ENCODE results near the gene SPINT2. TPM values are rescaled to one million over a fixed set of nuclear protein-coding genes. Genes with fewer than 3 reads are reported as not detected.

Gene SPINT2
- total RNA-seq, 1 donor from 2014 or later = 71.0 TPM

DNA sequence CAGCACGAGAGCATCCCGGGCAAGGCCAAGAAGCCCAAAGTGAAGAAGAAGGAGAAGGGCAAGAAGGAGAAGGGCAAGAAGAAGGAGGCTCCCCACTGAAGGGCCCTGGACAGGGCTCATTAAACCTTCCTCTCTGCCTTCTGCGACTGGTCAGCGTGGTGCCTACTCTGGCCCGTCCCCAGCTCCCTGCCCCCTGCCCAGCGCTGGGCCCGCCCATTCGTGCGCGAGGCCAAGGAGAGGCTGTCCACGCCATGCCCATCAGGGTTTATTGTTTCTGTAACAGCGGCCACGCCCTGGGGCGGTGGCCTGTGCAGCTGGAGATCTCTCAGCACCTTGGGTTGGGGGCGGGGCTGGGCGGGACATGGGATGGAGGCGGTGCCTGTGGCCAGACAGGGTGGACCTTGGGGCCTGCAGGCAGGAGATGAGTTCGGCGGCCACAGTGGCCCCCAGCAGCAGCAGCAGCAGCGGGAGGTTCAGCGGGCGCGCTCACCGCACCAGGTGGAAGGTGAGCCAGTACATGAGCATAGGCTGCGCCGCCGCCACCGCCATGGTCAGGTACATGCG, 40.6 kb downstream of the SPINT2 start:
- Mint-ChIP-seq H3K36me3 (no peaks in the 10 kb centered on the region), H3K4me1 (peaks cover 5% of the 10 kb centered on the region), H3K9me3 (no peaks in the 10 kb centered on the region), H3K27ac (no peak overlapping the region), H3K27me3 (ENCODE audit: insufficient read depth, low read depth) (peaks cover 4% of the 10 kb centered on the region), H3K4me3 (no peak overlapping the region)
- TF ChIP-seq EZH2phosphoT487 (IDR thresholded peaks at IDR 0.05) = no peak
- TF ChIP-seq, protein P1, sequence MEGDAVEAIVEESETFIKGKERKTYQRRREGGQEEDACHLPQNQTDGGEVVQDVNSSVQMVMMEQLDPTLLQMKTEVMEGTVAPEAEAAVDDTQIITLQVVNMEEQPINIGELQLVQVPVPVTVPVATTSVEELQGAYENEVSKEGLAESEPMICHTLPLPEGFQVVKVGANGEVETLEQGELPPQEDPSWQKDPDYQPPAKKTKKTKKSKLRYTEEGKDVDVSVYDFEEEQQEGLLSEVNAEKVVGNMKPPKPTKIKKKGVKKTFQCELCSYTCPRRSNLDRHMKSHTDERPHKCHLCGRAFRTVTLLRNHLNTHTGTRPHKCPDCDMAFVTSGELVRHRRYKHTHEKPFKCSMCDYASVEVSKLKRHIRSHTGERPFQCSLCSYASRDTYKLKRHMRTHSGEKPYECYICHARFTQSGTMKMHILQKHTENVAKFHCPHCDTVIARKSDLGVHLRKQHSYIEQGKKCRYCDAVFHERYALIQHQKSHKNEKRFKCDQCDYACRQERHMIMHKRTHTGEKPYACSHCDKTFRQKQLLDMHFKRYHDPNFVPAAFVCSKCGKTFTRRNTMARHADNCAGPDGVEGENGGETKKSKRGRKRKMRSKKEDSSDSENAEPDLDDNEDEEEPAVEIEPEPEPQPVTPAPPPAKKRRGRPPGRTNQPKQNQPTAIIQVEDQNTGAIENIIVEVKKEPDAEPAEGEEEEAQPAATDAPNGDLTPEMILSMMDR (IDR thresholded peaks at IDR 0.05) = no peak
- Histone ChIP-seq H4K20me1 (ENCODE audit: low read depth) (peaks cover 3% of the 10 kb centered on the region), H2AFZ (replicated peaks) (no peak overlapping the region), H3K4me3 (peak overlapping the region; percentile 26), H3F3A (ENCODE audit: low read depth) (peaks cover 15% of the 10 kb centered on the region), H3K27me3 (peaks cover 17% of the 10 kb centered on the region), H3K4me1 (peaks cover 5% of the 10 kb centered on the region), H3K9ac (no peak overlapping the region), H3K36me3 (no peaks in the 10 kb centered on the region), H3K9me3 (ENCODE audit: low read depth) (no peaks in the 10 kb centered on the region), H3K79me2 (ENCODE audit: low read depth) (no peaks in the 10 kb centered on the region), H3K27ac (no peak overlapping the region), H3K4me2 (peak overlapping the region; percentile 69)
- DNase-seq (ENCODE audit: low spot score) = peak; percentile 96

DNA sequence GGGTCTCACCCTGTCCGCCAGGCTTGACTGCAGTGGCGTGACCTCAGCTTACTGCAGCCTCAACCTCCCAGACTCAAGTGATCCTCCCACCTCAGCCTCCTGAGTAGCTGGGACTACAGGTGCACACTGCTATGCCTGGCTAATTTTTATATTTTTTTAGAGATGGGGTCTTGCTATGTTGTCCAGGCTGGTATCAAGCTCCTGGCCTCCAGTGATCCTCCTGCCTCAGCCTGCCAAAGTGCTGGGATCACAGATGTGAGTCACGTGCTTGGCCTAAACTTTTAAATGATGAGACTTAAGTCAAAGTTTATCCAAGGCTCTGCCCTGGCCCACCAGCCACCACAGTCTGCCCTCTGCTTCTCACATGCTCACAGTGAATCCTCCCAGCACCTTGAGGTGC, 41.9 kb downstream of the SPINT2 start:
- Mint-ChIP-seq H3K36me3 (peaks cover 2% of the 10 kb centered on the region), H3K27me3 (ENCODE audit: insufficient read depth, low read depth) (peaks cover 4% of the 10 kb centered on the region), H3K4me1 (no peaks in the 10 kb centered on the region), H3K27ac (no peak overlapping the region), H3K9me3 (no peaks in the 10 kb centered on the region), H3K4me3 (no peak overlapping the region)
- H3K79me2 ChIP-seq (ENCODE audit: low read depth) = no peaks in the 10 kb centered on the region
- no peak overlapping the region for H3K4me2 ChIP-seq
- peaks cover 17% of the 10 kb centered on the region for H3K27me3 ChIP-seq
- H3K9me3 ChIP-seq (ENCODE audit: low read depth) = no peaks in the 10 kb centered on the region
- no peak overlapping the region for H3K4me3 ChIP-seq
- H3F3A ChIP-seq (ENCODE audit: low read depth) = peaks cover 15% of the 10 kb centered on the region
- no peaks in the 10 kb centered on the region for H3K36me3 ChIP-seq
- no peak overlapping the region for H3K9ac ChIP-seq
- no peak for TF ChIP-seq EZH2 (IDR thresholded peaks at IDR 0.05)
- TF ChIP-seq EZH2phosphoT487 (IDR thresholded peaks at IDR 0.05) = no peak
- TF ChIP-seq, protein P1 (IDR thresholded peaks at IDR 0.05) = no peak
- H3K4me1 ChIP-seq = peaks cover 5% of the 10 kb centered on the region
- H3K27ac ChIP-seq = no peak overlapping the region
- no peak overlapping the region for H2AFZ ChIP-seq (replicated peaks)
- DNase-seq (ENCODE audit: low spot score) = no peak
- peaks cover 3% of the 10 kb centered on the region for H4K20me1 ChIP-seq (ENCODE audit: low read depth)

DNA sequence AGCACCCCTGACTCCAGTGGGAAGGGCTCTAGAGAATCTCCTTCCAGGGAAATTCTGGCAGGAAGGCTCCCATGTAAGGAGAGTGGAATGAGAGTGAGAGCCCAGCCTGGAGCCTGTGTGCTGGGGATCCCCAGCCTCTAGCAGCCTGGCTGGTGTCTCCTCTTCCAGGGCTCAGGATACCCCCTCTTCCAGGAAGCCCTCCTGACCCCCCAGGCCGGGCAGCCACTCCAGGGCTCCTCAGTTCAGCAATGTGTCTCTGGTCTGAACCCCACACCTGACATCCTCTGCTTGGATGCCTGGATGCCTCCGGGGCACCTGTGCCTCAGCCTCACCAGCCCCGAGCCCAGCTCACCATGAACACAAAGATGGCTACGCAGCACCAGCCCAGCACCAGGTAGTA, 42.7 kb downstream of the SPINT2 start:
- Histone ChIP-seq H3F3A (ENCODE audit: low read depth) (peaks cover 15% of the 10 kb centered on the region), H3K27ac (no peak overlapping the region), H4K20me1 (ENCODE audit: low read depth) (peaks cover 3% of the 10 kb centered on the region), H3K4me1 (peaks cover 5% of the 10 kb centered on the region), H3K36me3 (no peaks in the 10 kb centered on the region), H3K4me3 (no peak overlapping the region), H3K79me2 (ENCODE audit: low read depth) (no peaks in the 10 kb centered on the region), H3K9me3 (ENCODE audit: low read depth) (no peaks in the 10 kb centered on the region), H2AFZ (replicated peaks) (no peak overlapping the region), H3K4me2 (no peak overlapping the region), H3K27me3 (peaks cover 17% of the 10 kb centered on the region), H3K9ac (no peak overlapping the region)
- peaks cover 4% of the 10 kb centered on the region for H3K27me3 Mint-ChIP-seq (ENCODE audit: insufficient read depth, low read depth)
- H3K9me3 Mint-ChIP-seq = no peaks in the 10 kb centered on the region
- H3K27ac Mint-ChIP-seq = no peak overlapping the region
- no peak overlapping the region for H3K4me3 Mint-ChIP-seq
- DNase-seq (ENCODE audit: low spot score) = no peak
- H3K4me1 Mint-ChIP-seq = no peaks in the 10 kb centered on the region
- H3K36me3 Mint-ChIP-seq = peaks cover 2% of the 10 kb centered on the region
- TF ChIP-seq, protein P1 (IDR thresholded peaks at IDR 0.05) = no peak
- no peak for TF ChIP-seq EZH2phosphoT487 (IDR thresholded peaks at IDR 0.05)
- TF ChIP-seq EZH2 (IDR thresholded peaks at IDR 0.05) = no peak
